Vagina (tissue), 2 donors: Measurements from ENCODE around the gene NUP205.
A peak's percentile ranks its signal among the peaks of the same experiment; 100 is the strongest.

Experiments used
- CTCF ChIP-seq, 3 experiments: fragments of 450-650 bp in 2 of 3; fragments of 200-600 bp in 1 of 3; sonication (generic) in 1 of 3; IDR thresholded peaks; one replicate each; pipeline ENCODE4 v1.5.1; 2017 to 2019; ENCODE audit warnings: antibody characterized with exemption in 3 of 3, mild to moderate bottlenecking in 2 of 3, moderate library complexity in 2 of 3
- POLR2A ChIP-seq, 2 donors: fragments of 450-650 bp; IDR thresholded peaks; one replicate each; pipeline ENCODE4 v1.6.1; 2017; ENCODE audit warnings: antibody characterized with exemption in 2 of 2, mild to moderate bottlenecking in 2 of 2, moderate library complexity in 2 of 2

- TF ChIP-seq CTCF (IDR thresholded peaks at IDR 0.05), result no peak
- TF ChIP-seq POLR2A (IDR thresholded peaks at IDR 0.05), result peak in 1 of 2 donors; percentile 76
Measured at GRCh38 chr7:135509839-135510591, 47.7 kb upstream of the NUP205 start, which contains the start of gene CNOT4.
